Effector memory CD4-positive, alpha-beta T cell (primary cell): ENCODE results near the gene IL10.

Source experiments
- DNase-seq, 3 donors: peaks; one replicate each; pipeline ENCODE4 v3.0.0-alpha.2; 2020
- H3K27ac ChIP-seq: 2 replicates; pipeline ENCODE4 v1.7.0; 2013; ENCODE audit warnings: mild to moderate bottlenecking, low read length, moderate library complexity; ENCODE audit not compliant: insufficient read depth, poor library complexity, severe bottlenecking
- H3K27me3 ChIP-seq: replicated peaks from 2 replicates; pipeline ENCODE4 v1.7.0; 2013; ENCODE audit warnings: mild to moderate bottlenecking, low read length; ENCODE audit not compliant: insufficient read depth, control insufficient read depth, poor library complexity, severe bottlenecking
- H3K36me3 ChIP-seq: 2 replicates; pipeline ENCODE4 v1.7.0; 2013; ENCODE audit warnings: mild to moderate bottlenecking, low read length, moderate library complexity; ENCODE audit not compliant: control insufficient read depth, insufficient read depth
- H3K4me1 ChIP-seq: 2 replicates; pipeline ENCODE4 v1.7.0; 2013; ENCODE audit warnings: low read length, mild to moderate bottlenecking; ENCODE audit not compliant: control insufficient read depth, insufficient read depth, poor library complexity, severe bottlenecking
- H3K4me3 ChIP-seq: 2 replicates; pipeline ENCODE4 v1.7.0; 2013; ENCODE audit warnings: low read length, low read depth, mild to moderate bottlenecking; ENCODE audit not compliant: insufficient read depth, poor library complexity, severe bottlenecking
- H3K9me3 ChIP-seq: 2 replicates; pipeline ENCODE4 v1.7.0; 2013; ENCODE audit warnings: mild to moderate bottlenecking, low read length, moderate library complexity; ENCODE audit not compliant: control insufficient read depth

Gene IL10

GRCh38 chr1:206794294-206794908, 22.1 kb upstream of the IL10 start:
- H3K27me3 ChIP-seq = no peaks in the 10 kb centered on the region
- no peak overlapping the region for H3K4me3 ChIP-seq
- H3K36me3 ChIP-seq = no peaks in the 10 kb centered on the region
- DNase-seq = no peak
- peaks cover 20% of the 10 kb centered on the region for H3K4me1 ChIP-seq
- H3K27ac ChIP-seq = no peak overlapping the region
- no peaks in the 10 kb centered on the region for H3K9me3 ChIP-seq

GRCh38 chr1:206793620-206794019, 21.3 kb upstream of the IL10 start:
- Histone ChIP-seq H3K27me3 (no peaks in the 10 kb centered on the region), H3K9me3 (no peaks in the 10 kb centered on the region), H3K4me3 (no peak overlapping the region), H3K4me1 (peaks cover 20% of the 10 kb centered on the region), H3K27ac (no peak overlapping the region), H3K36me3 (no peaks in the 10 kb centered on the region)
- DNase-seq = no peak

GRCh38 chr1:206792939-206793607, 20.8 kb upstream of the IL10 start:
- Histone ChIP-seq H3K4me3 (no peak overlapping the region), H3K27me3 (no peaks in the 10 kb centered on the region), H3K4me1 (peaks cover 20% of the 10 kb centered on the region), H3K27ac (no peak overlapping the region), H3K36me3 (no peaks in the 10 kb centered on the region), H3K9me3 (no peaks in the 10 kb centered on the region)
- no peak for DNase-seq

GRCh38 chr1:206790502-206791250, 18.4 kb upstream of the IL10 start:
- no peak overlapping the region for H3K27ac ChIP-seq
- peaks cover 20% of the 10 kb centered on the region for H3K4me1 ChIP-seq
- no peaks in the 10 kb centered on the region for H3K9me3 ChIP-seq
- H3K27me3 ChIP-seq = no peaks in the 10 kb centered on the region
- no peaks in the 10 kb centered on the region for H3K36me3 ChIP-seq
- DNase-seq = no peak
- no peak overlapping the region for H3K4me3 ChIP-seq

- no peak overlapping the region for H3K4me3 ChIP-seq
- no peaks in the 10 kb centered on the region for H3K9me3 ChIP-seq
- H3K27ac ChIP-seq = no peak overlapping the region
- peaks cover 28% of the 10 kb centered on the region for H3K4me1 ChIP-seq
- no peak for DNase-seq
- H3K36me3 ChIP-seq = no peaks in the 10 kb centered on the region
- no peaks in the 10 kb centered on the region for H3K27me3 ChIP-seq
Observed at GRCh38 chr1:206788487-206789050, 16.3 kb upstream of the IL10 start.

GRCh38 chr1:206787891-206788290, 15.6 kb upstream of the IL10 start:
- Histone ChIP-seq H3K4me1 (peaks cover 28% of the 10 kb centered on the region), H3K27ac (no peak overlapping the region), H3K9me3 (no peaks in the 10 kb centered on the region), H3K36me3 (no peaks in the 10 kb centered on the region), H3K4me3 (no peak overlapping the region), H3K27me3 (no peaks in the 10 kb centered on the region)
- no peak for DNase-seq

- Histone ChIP-seq H3K9me3 (no peaks in the 10 kb centered on the region), H3K4me1 (peaks cover 20% of the 10 kb centered on the region), H3K36me3 (no peaks in the 10 kb centered on the region), H3K4me3 (no peak overlapping the region), H3K27me3 (no peaks in the 10 kb centered on the region), H3K27ac (no peak overlapping the region)
- DNase-seq = no peak
Observed at GRCh38 chr1:206786212-206786886, 14.1 kb upstream of the IL10 start.

- Histone ChIP-seq H3K36me3 (no peaks in the 10 kb centered on the region), H3K27me3 (no peaks in the 10 kb centered on the region), H3K4me3 (no peak overlapping the region), H3K27ac (no peak overlapping the region), H3K4me1 (peaks cover 15% of the 10 kb centered on the region), H3K9me3 (no peaks in the 10 kb centered on the region)
- DNase-seq = no peak
Observed at GRCh38 chr1:206785182-206785765, 13.0 kb upstream of the IL10 start.

GRCh38 chr1:206784471-206784903, 12.2 kb upstream of the IL10 start:
- no peaks in the 10 kb centered on the region for H3K36me3 ChIP-seq
- peaks cover 15% of the 10 kb centered on the region for H3K4me1 ChIP-seq
- peak overlapping the region; percentile 16 for H3K4me3 ChIP-seq
- H3K9me3 ChIP-seq = no peaks in the 10 kb centered on the region
- peak; percentile 22 to 46 (median 36) for DNase-seq
- peak overlapping the region; percentile 12 for H3K27ac ChIP-seq
- no peaks in the 10 kb centered on the region for H3K27me3 ChIP-seq
